ENCODE results near the gene PIGS.

GRCh38 chr17:28515518-28515917 lies 55.8 kb downstream of the PIGS start:
- TF ChIP-seq CTCF (IDR thresholded peaks at IDR 0.05) (no peak), POLR2A (IDR thresholded peaks at IDR 0.05; ENCODE audit: low read depth) (no peak), POLR2AphosphoS5 (IDR thresholded peaks at IDR 0.05) (no peak), EP300 (IDR thresholded peaks at IDR 0.05) (no peak)
